ENCODE data around the gene CDC20.
"Not testable (repeated sequence)": the region's sequence is repeated elsewhere in the genome, so short reads cannot be mapped to it uniquely, and the experiment has no call there.

The CDC20 gene

DNA sequence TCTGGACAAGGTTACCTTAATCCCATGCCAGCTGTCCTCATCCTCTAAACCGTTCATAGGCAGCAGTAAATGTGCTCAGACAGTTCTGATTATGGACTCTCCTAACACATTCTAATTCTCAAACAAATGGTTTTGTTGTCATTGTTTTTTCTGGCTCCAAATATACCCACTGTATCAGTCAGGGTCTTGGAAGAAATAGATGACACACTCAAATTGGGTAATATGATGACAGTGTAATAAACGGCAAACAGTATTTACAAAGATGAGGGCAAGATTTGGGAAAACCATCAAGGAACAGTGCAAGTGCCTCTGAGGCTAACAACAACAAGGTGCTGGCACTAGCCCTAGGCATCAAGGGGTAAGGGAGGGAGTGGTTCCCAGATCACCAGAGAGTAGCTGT is 4.3 kb upstream of the CDC20 start:
- in situ Hi-C loops (cut with MboI; ENCODE audit: low sequenced_read_pairs), result no loop called here

DNA sequence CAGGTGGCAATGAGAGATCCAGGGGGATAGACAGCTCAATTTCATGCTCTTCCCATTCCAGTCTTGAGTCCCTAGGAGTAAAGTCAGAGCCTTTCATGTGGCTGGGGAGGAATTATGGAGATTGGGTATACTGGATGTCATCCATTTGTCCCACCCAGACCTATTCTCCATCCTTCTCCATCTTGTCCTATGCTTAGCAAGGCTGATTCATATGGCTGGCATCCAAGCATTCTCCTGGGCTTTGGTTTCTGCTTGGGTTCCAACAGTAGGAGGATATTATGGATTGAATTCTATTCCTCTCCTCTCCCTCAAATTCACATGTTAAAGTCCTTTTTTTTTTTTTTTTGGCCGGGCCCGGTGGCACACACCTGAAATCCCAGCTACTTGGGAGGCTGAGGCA is 3.8 kb upstream of the CDC20 start:
- in situ Hi-C loops (cut with MboI; ENCODE audit: low sequenced_read_pairs), result no loop called here

DNA sequence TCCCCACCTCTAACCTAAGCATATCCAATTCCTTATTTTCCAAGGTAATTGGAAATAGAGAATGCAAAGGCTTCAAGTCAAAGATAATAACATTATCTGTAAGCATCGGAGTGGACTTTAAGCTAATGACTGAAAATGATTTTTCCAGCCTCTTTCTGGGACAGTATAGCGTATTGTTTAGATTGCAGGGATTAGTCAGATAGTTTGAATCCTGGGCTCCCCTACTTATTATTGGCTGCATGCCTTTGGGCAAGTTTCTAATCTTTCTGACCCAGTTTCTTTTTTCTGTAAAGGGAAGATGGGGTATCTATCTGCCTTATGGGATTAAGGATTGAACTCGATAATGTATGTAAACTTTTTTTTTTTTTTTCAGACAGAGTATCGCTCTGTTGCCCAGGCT is 1.5 kb upstream of the CDC20 start:
- in situ Hi-C loops (cut with MboI; ENCODE audit: low sequenced_read_pairs), result no loop called here

DNA sequence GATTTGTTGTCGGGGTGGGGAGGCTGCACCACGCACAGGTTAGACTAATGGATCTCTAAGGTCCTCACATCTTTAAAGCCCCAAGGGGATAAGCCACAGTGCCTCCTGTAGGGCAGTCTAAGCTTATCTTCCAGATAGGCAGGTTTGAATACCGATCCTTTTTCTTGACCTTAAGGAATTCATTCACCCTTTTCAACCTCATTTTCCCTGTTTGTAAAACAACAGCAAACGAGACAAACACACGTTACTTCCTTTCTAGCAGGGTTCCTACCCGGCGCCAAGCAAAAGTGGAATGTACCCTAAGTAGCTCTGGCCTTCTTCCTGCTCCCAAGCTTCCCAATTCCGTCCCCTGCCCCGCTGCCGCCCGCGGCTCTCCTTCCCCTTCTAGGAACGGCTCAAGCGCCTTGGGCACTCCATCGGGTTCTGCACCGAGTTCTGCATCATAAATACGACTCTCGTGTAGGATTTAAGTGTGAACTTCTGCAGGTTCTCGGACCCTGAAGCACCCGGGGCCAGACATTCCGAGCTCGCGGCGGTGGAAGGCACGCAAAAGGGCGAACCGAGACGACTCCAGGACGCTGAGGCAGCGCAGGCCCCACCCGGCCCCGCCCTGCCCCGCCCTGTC is 548 bp upstream of the CDC20 start:
- in situ Hi-C loops (cut with MboI; ENCODE audit: low sequenced_read_pairs), result no loop called here

DNA sequence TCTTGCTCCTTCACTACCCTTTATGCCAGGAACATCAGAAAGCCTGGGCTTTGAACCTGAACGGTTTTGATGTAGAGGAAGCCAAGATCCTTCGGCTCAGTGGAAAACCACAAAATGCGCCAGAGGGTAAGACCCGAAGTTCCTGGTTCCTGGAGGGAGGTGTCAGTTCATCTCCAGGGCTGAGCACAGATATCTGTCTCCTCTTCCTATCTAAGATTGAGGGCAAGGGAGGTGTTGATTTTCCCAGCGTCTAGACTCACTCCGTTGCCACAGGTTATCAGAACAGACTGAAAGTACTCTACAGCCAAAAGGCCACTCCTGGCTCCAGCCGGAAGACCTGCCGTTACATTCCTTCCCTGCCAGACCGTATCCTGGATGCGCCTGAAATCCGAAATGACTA is 915 bp downstream of the CDC20 start:
- in situ Hi-C loops (cut with MboI; ENCODE audit: low sequenced_read_pairs), result no loop called here

DNA sequence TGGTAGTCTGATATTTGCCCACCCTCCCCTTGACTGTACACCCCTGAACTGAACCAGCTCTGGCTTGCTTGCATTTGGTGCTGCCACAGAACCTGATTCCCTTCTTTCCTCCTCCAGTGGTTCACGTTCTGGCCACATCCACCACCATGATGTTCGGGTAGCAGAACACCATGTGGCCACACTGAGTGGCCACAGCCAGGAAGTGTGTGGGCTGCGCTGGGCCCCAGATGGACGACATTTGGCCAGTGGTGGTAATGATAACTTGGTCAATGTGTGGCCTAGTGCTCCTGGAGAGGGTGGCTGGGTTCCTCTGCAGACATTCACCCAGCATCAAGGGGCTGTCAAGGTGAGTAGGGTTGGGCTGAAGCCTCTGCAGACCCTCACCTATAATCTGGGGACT is 1.8 kb downstream of the CDC20 start:
- in situ Hi-C loops (cut with MboI; ENCODE audit: low sequenced_read_pairs), result no loop called here

DNA sequence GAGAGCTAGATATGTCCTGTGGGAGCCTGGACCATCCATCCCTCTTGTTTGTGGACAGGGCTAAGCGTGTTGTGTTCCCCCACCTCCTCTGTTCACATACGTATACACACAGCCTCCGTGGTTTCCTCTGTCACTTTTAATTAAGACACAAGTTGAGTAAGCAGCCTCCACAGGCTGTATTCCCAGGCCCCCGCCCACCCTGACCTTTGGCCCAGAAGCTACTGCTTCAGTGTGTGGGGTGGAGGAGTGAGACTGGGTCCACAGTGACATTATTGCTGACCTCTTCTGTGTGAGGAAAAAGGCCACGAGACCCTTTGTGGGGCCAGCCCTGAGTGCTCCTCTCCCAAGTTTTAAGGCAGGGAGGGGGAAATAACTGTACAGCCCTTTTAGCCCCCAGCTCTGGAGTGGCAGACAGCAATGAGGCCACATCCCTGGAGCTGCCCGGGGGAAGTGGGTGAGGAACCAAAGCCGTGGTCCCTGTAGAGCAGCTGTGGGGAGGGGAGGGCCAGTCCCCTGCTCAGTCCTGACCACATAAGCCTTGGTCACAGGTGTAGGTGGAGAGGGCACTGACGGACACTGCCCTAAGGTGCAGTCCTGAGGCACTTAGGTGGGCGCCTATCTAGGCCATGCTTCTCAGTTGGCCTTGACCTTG is 4.6 kb downstream of the CDC20 start:
- in situ Hi-C loops (cut with MboI; ENCODE audit: low sequenced_read_pairs), result no loop called here

DNA sequence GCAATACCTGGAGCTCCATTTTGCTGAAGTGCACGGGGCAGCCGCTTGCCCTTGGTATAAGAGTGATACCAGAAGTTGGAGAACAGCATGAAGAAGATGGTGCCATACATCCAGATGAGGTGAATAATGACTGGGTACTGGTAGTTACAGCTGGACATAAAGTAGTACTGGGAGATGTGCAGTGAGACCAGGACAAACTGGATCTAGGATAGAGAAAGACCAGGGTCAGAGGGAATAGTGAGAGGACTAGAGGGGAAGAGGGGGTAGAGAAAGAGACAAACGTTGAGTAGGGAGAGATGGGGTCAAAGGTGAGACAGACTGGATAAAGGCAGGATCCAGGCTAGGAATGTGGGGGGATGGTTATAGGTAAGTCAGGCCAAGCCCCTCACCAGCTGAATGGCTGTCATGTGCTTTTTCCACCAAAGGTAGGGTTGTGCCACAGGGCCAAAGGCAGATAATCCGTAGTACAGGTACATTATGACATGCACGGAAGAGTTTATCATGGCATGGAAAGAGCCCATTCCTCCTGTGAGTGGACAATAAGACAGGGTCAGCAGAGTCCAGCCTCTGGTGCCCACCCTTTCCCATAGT is 5.2 kb downstream of the CDC20 start:
- in situ Hi-C loops (cut with MboI; ENCODE audit: low sequenced_read_pairs), result no loop called here

DNA sequence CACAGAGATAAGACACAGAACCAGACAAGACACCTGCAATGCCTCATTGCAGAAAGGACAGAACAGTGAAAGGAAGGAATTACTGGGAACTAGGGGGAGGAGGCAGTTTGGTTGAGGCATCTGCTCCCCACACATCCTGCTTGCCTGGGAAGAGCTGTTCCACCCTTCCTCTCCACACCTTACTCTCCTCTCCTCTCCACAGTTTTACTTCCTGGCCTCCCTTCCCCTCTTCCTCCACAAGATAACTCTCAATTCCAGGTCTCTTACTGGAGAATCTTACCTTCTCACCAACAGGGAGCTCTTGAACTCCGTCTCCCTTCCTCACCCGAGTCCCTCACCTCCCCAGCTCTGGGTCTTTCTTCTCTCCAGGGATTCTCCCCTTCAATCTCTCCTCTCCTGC is 6.9 kb downstream of the CDC20 start:
- in situ Hi-C loops (cut with MboI; ENCODE audit: low sequenced_read_pairs), result no loop called here

DNA sequence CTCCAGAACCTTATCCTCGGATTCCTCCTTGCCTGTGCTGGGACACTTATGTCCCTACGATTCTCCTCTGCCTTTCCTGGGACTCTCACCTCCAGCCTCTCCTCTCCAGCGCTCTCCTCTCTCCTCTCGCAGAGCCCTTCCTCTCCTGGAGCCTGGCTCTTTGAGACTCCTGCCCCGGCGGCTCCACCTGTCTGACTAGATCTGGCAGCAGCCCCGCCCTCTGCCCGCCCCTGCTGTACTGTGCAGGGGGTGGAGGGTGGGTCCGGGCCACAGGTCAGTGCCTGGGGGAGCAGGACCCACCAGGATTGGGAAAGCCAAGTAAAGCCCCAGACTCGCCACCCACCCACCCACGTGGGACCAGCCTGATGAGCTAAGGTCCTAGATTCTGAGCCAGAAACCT is 7.4 kb downstream of the CDC20 start:
- in situ Hi-C loops (cut with MboI; ENCODE audit: low sequenced_read_pairs), result no loop called here

DNA sequence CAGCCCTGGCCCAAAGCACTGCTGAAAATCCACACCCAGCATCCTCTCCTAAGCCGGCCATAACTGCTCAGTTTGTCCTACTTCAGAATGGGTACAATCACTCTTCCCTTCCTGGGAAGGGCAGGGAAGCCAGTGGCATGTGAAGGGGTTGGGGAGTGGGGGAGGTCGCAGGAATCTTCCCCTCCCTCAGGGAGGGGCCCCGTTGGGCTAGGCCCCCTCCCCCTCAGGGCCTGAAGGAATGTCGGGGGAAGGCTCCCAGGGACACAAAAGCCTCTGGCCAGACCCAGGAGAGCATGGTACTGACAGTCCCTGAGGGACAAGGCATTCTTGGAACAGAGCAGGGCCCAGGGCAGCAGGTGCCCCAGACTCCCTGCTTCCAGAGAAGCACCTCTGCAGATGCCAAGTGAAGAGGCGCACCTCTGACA is 7.8 kb downstream of the CDC20 start:
- in situ Hi-C loops (cut with MboI; ENCODE audit: low sequenced_read_pairs), result no loop called here

DNA sequence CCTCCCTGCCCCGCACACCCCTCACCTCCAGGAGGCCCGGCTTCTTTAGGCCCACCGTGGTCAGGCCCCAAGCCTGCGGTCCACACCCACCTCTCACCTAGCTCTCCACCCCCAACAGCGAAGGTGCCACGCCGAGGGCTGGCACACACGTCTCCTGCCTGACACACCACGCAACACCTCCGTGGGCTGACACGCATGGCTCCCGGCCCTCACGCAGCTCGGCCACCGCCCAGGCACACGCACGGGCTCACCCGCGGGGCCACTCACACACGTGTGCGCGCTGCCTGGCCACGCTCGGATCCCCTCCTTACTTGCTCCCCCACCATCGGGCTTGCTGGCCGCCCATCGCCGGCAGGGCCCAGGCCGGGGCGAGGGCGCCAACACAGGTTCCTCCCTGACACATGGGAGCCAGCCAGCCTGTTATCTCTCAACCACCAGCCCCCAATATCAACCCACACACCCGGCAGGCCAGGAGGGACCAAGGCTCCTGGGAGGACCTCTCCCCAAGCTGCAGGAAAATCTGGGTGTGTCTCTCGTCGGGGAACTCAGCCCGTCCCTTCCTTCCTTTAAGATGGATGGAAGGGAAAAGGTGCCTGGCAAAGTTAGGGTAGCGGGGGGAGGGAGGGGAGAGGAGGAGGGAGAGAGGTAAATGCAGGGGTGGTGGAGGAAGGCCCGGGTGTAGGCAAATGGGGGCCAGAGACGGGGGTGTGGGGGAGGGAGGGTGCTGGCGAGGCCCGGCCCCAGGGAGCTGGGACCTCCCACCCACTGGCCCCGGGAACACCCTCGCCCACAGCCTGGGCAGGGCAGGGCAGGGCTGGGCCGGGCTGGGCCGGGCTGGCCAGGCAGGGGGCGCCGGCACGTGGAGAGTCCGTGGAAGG is 8.5 kb downstream of the CDC20 start:
- in situ Hi-C loops (cut with MboI; ENCODE audit: low sequenced_read_pairs), result no loop called here

DNA sequence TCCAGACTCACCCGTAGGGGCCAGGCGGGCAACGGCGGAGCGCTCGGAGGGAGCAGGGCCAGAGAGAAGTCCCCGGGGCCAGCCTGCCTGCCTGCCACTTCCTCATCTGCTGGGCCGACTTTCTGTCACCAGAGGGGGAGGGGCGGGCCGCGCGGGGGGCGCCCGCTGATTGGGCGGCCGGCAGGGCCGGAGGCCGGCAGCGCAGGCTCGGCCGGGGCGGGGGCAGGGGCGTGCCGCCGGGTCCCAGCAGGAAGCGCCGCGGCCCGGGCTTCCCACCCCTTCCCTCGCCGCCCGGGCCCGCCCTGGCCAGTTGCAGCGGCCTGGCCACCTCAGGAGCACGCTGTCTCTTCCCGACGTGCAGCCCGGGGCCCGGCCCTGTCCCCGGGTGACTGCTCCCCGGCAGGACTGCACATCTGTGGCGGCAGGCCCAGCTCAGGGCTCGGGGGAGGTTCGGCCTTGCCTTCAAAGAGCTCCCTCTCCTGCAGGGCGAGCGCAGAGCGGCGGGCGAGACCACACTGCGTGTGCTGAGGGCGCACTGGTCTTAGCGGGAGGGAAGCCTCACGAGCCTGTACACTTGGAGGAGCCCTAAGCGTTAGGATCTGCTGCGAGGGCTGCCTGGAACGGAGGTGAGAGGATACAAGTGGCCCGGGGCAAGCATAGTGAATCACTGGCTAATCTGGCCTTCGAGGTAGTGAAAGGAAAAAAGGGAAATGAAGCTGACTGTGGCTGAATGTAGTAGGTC is 9.3 kb downstream of the CDC20 start, which contains the start of gene ELOVL1:
ELOVL1 (minus strand) TSS at position 108 of the 742 bp plus-strand sequence. CDS start 2,402 bp downstream, outside the sequence.
- in situ Hi-C loops (cut with MboI; ENCODE audit: low sequenced_read_pairs), result no loop called here

DNA sequence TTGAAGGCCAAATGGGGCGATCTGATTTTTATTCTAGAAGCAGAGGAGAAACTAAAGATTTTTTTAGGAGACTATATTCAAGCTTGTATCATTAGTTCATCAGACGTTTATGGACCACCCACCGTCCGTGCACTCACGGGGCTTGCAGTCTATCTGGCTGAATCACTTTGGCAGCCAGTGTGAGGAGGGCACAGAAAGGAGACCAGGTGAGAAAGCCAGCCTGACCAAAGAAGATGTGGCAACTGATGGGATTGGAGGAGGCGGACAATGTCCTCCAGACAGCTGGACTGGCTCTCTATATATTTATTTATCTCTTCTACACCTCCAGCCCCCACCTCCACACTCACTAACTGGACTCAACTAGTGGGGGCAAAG is 9.9 kb downstream of the CDC20 start:
- in situ Hi-C loops (cut with MboI; ENCODE audit: low sequenced_read_pairs), result no loop called here

DNA sequence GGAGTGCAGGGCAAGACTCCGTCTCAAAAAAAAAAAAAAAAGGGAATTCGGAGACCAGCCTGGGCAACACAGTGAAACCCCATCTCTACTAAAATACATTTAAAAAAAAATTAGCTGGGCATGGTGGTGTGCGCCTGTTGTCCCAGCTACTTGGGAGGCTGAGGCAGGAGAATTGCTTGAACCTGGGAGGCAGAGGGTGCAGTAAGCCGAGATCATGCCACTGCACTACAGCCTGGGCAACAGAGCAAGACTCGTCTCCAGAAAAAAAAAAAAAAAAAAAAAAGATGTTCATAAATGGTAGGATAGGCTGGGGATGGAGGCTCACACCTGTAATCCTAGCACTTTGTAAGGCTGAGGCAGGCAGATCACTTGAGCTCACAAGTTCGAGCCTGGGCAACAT is 11.0 kb downstream of the CDC20 start:
- in situ Hi-C loops (cut with MboI; ENCODE audit: low sequenced_read_pairs), result not testable (repeated sequence)

DNA sequence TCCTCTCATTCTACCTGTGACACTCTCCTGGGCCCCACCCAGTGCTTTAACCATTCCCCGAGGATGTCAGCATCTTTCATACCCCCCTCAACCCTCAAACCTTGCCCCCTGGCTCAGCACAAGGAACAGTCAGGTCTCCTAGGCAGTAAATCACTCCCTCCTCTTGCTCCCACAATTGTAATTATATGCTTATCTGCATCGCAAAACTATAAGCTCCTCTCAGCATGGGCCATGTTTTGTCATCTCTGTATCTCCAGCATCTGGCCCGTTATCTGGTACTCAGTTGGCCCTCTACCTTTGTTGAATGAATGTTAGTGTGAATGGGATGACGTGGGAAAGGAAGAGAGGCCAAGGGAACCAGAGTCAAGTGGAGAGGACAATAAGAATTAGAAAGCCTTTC is 11.8 kb downstream of the CDC20 start:
- in situ Hi-C loops (cut with MboI; ENCODE audit: low sequenced_read_pairs), result no loop called here

DNA sequence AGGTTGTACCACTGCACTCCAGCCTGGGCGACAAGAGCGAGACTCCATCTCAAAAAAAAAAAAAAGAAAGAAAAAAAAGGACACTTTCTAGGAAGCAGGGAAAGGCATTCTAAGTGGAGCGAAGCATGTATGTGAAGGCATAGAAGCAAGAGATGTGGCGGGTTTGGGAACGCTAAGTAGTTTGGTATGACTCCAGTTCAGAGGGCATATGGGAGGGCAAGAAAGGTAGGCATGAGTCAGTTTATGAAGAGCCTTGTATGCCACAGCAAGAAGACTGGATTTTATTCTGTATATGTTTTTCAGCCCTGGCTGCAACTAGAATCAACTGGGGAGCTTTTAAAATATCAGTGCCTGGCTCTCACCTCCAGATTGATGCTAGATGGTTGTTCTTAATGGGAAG is 13.4 kb downstream of the CDC20 start:
- in situ Hi-C loops (cut with MboI; ENCODE audit: low sequenced_read_pairs), result no loop called here

DNA sequence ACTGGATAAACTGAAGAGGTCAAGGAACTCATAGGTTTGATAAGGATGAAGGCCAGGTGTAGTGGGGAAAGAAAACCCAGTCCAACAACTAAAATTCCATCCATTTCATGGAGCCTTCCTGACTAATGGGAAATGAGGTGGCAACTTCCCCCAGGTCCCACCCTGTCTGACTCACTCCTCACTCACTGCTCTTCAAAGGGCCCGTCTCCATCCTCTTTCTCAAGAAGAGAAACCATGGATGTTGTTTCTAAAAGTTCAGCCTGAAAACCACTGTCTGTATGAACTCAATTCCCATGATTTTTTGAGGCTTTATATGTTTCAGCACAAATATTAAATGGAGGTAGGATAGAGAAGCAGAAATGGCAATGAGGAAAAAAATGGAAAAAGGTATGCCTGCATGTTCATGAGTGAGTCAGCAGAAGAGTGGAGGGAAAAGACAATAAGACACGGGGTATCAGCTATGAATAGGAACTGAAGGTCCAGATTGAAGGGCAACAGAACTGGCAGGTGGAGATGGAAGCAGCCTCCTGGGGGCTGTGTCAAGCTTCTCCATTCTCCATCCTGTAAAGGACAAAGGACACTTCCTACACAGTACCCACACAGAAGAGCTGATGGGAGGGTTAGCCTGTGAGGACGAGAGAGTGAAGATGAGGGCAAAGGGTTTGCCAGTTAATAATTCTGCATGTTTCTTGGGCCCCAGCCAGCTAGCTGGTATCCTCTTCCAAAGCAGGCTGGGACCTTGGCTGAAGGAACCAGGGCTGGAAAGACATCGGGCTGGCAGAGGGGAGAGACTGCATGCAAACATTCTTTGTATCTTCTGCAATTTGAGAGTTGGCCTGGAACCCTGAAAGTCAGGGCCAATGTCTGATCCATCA is 14.5 kb downstream of the CDC20 start:
- in situ Hi-C loops (cut with MboI; ENCODE audit: low sequenced_read_pairs), result no loop called here

DNA sequence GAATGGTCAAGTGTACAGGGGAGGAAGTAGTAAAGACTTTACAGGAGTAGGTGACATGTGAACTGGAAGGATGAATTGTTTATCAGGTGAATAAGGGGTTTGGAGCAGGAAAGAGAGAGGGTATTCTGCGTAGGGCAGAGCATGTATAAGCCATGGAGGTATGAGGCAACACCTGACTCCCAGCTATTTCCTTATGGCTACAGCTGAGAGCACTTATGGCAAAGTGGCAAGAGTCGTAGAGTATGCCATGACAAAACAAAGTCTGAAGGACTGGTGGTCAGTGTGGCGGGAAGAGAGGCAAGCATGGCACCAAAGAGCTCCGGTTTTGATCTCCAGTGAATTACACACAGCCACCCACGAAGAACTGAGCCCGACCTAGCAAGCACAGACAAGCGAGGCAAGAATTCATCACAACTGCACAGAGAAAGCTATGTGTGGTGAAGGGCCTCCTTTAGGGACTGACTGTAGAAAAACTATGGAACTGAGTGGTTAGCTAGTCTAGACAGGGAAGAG is 18.0 kb downstream of the CDC20 start:
- in situ Hi-C loops (cut with MboI; ENCODE audit: low sequenced_read_pairs), result no loop called here

DNA sequence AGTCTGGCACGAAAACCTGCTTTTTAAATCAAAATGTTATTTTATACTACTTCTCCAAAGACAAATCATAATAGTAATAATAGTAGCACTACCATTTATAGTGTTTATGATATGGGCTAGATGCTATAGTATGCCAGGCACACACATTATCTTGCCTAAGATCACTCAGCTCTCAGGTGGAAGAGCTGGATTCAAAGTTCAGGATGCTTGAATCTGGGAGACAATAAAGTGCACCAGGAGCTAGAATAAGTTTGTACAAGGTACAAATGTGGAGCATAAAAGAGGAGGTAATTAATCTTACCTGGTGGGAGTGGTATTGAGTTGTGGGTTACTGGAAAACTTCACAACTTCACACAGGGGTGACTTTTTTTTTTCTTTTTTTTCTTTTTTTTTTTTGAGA is 19.1 kb downstream of the CDC20 start:
- in situ Hi-C loops (cut with MboI; ENCODE audit: low sequenced_read_pairs), result no loop called here
